CMK (cell line): Measurements from ENCODE around the gene LAPTM5.

Source experiments
- DNase-seq: peaks from one replicate; pipeline ENCODE4 v3.0.0-alpha.2; 2010; ENCODE audit warnings: low read depth

LAPTM5 gene

GRCh38 chr1:30742300-30742962 is 15.1 kb downstream of the LAPTM5 start:
- DNase-seq, result no peak

- no peak for DNase-seq
These were observed 16.2 kb downstream of the LAPTM5 start for GRCh38 chr1:30741239-30741894.

- DNase-seq, result no peak
These were observed 17.0 kb downstream of the LAPTM5 start for GRCh38 chr1:30740251-30741238.

- no peak for DNase-seq
These were observed 18.0 kb downstream of the LAPTM5 start for GRCh38 chr1:30739601-30740000.

GRCh38 chr1:30738715-30739559 is 18.6 kb downstream of the LAPTM5 start:
- DNase-seq, result no peak

GRCh38 chr1:30738040-30738714 is 19.4 kb downstream of the LAPTM5 start:
- DNase-seq, result no peak

GRCh38 chr1:30737357-30738039 is 20.1 kb downstream of the LAPTM5 start:
- DNase-seq, result no peak

GRCh38 chr1:30735668-30736498 is 21.7 kb downstream of the LAPTM5 start:
- DNase-seq, result no peak

- DNase-seq, result no peak
These were observed 22.4 kb downstream of the LAPTM5 start for GRCh38 chr1:30735124-30735523.

- DNase-seq, result no peak
These were observed 23.0 kb downstream of the LAPTM5 start for GRCh38 chr1:30734580-30734979.

GRCh38 chr1:30734106-30734505 is 23.5 kb downstream of the LAPTM5 start:
- no peak for DNase-seq

- DNase-seq, result no peak
These were observed 24.1 kb downstream of the LAPTM5 start for GRCh38 chr1:30733493-30733892.

- DNase-seq, result no peak
These were observed 25.1 kb downstream of the LAPTM5 start for GRCh38 chr1:30732277-30732996.

- no peak for DNase-seq
These were observed 25.7 kb downstream of the LAPTM5 start for GRCh38 chr1:30731806-30732276.

GRCh38 chr1:30731109-30731805 is 26.3 kb downstream of the LAPTM5 start:
- no peak for DNase-seq

GRCh38 chr1:30730346-30731108 is 27.0 kb downstream of the LAPTM5 start:
- DNase-seq, result no peak

GRCh38 chr1:30729901-30730300 is 27.7 kb downstream of the LAPTM5 start:
- DNase-seq, result no peak
